ENCODE data around the gene FAAH. TPM values are rescaled to one million over a fixed set of nuclear protein-coding genes. Genes with fewer than 3 reads are reported as not detected.

The FAAH gene
- total RNA-seq: 0.81 and 3.2 TPM in 2 replicates

GRCh38 chr1:46394108-46394871, at the start of gene FAAH:
Gene FAAH (plus strand): TSS chr1:46394317. CDS start chr1:46394349, 32 bp downstream.

Other genes starting within 250 kb of the FAAH start
- gene TSPAN1, start 219.2 kb upstream of the FAAH start, total RNA-seq: 0.65 and 1.2 TPM in 2 replicates
- gene P3R3URF, start 217.8 kb upstream of the FAAH start, total RNA-seq: not detected in 2 replicates
- 53.3 and 62.6 TPM in 2 replicates for gene POMGNT1, start 195.9 kb upstream of the FAAH start, total RNA-seq
- 3.4 and 4.4 TPM in 2 replicates for gene LURAP1, start 191.0 kb upstream of the FAAH start, total RNA-seq
- 0.16 TPM in 1 of 2 replicates, not detected in the other for gene RAD54L, start 146.6 kb upstream of the FAAH start, total RNA-seq
- gene LRRC41, start 90.7 kb upstream of the FAAH start, total RNA-seq: 154 and 167 TPM in 2 replicates
- 154 and 192 TPM in 2 replicates for gene UQCRH, start 90.6 kb upstream of the FAAH start, total RNA-seq
- 18.0 and 21.9 TPM in 2 replicates for gene NSUN4, start 53.5 kb upstream of the FAAH start, total RNA-seq
- not detected in 2 replicates for gene DMBX1, start 95.5 kb downstream of the FAAH start, total RNA-seq
- not detected in 2 replicates for gene KNCN, start 157.3 kb downstream of the FAAH start, total RNA-seq
- gene MKNK1, start 210.0 kb downstream of the FAAH start, total RNA-seq: 25.5 and 27.1 TPM in 2 replicates
- gene MOB3C, start 222.5 kb downstream of the FAAH start, total RNA-seq: 13.4 and 16.7 TPM in 2 replicates

Data from hair follicle dermal papilla cell (primary cell).